ENCODE measurements around the gene DHX35.

GRCh38 chr20:38937000-38937399 lies 25.1 kb upstream of the DHX35 start:
- TF ChIP-seq CTCF (IDR thresholded peaks at IDR 0.05; ENCODE audit: low read length): no peak
- TF ChIP-seq EZH2 (IDR thresholded peaks at IDR 0.05; ENCODE audit: borderline replicate concordance, low read length): no peak

Measured in OCI-LY1 (cell line).